Liver (tissue), 9 donors: ENCODE measurements around the gene WNT7B. TPM values are rescaled to one million over a fixed set of nuclear protein-coding genes. Genes with fewer than 3 reads are reported as not detected.

Source experiments
- DNase-seq: peaks from one replicate; pipeline ENCODE4 v3.0.0-alpha.2; 2017; ENCODE audit warnings: low spot score
- H3K27ac ChIP-seq, 2 donors: one replicate each; pipeline ENCODE4 v1.7.0; 2013; ENCODE audit warnings: inconsistent platforms in 2 of 2, low read length in 2 of 2, control low read depth in 1 of 2, low read depth in 1 of 2, mild to moderate bottlenecking in 1 of 2
- H3K27me3 ChIP-seq, 4 donors: one replicate each; pipeline versions ENCODE4 v1.6.1 to v1.7.0; 2013; ENCODE audit warnings: low read length in 3 of 4, inconsistent platforms in 1 of 4, mild to moderate bottlenecking in 1 of 4, moderate library complexity in 1 of 4; ENCODE audit not compliant: control insufficient read depth in 4 of 4, insufficient read depth in 4 of 4
- H3K36me3 ChIP-seq, 4 donors: one replicate each; pipeline versions ENCODE4 v1.6.1 to v1.7.0; 2013; ENCODE audit warnings: low read length in 3 of 4, mild to moderate bottlenecking in 3 of 4, low read depth in 1 of 4, moderate library complexity in 1 of 4; ENCODE audit not compliant: control insufficient read depth in 4 of 4, insufficient read depth in 3 of 4
- H3K4me1 ChIP-seq, 4 donors: one replicate each; pipeline versions ENCODE4 v1.6.1 to v1.7.0; 2013; ENCODE audit warnings: low read length in 3 of 4, mild to moderate bottlenecking in 3 of 4, moderate library complexity in 1 of 4; ENCODE audit not compliant: control insufficient read depth in 4 of 4, insufficient read depth in 4 of 4
- H3K4me3 ChIP-seq, 3 donors: one replicate each; pipeline versions ENCODE4 v1.6.1 to v1.7.0; 2013; ENCODE audit warnings: low read length in 3 of 3, control low read depth in 1 of 3, low read depth in 1 of 3, mild to moderate bottlenecking in 1 of 3
- H3K9ac ChIP-seq, 2 donors: one replicate each; pipeline ENCODE4 v1.7.0; 2013; ENCODE audit warnings: low read length in 2 of 2, mild to moderate bottlenecking in 2 of 2, moderate library complexity in 2 of 2, control low read depth in 1 of 2, low read depth in 1 of 2
- H3K9me3 ChIP-seq, 4 donors: one replicate each; pipeline versions ENCODE4 v1.6.1 to v1.7.0; 2013; ENCODE audit warnings: low read length in 3 of 4; ENCODE audit not compliant: control insufficient read depth in 4 of 4
- ATF3 ChIP-seq: IDR thresholded peaks from 2 replicates; pipeline ENCODE4 v1.6.1; 2016; ENCODE audit warnings: antibody characterized with exemption
- EGR1 ChIP-seq, 2 donors: IDR thresholded peaks; 2 replicates each; pipeline ENCODE4 v1.6.1; 2016 to 2018; ENCODE audit warnings: antibody characterized with exemption in 2 of 2, low read depth in 2 of 2
- FOXA1 ChIP-seq: IDR thresholded peaks from 2 replicates; pipeline ENCODE4 v1.6.1; 2016; ENCODE audit warnings: antibody characterized with exemption
- FOXA2 ChIP-seq: IDR thresholded peaks from 2 replicates; pipeline ENCODE4 v1.6.1; 2016; ENCODE audit warnings: antibody characterized with exemption
- GABPA ChIP-seq, 2 donors: IDR thresholded peaks in 1 of 2; conservative IDR thresholded peaks in 1 of 2; 2 replicates each; pipeline ENCODE4 v1.6.1; 2016; ENCODE audit warnings: antibody characterized with exemption in 2 of 2, mild to moderate bottlenecking in 1 of 2, moderate library complexity in 1 of 2
- HNF4A ChIP-seq, 2 donors: conservative IDR thresholded peaks; 2 replicates each; pipeline ENCODE4 v1.6.1; 2016; ENCODE audit warnings: antibody characterized with exemption in 2 of 2, mild to moderate bottlenecking in 2 of 2
- HNF4G ChIP-seq: IDR thresholded peaks from 2 replicates; pipeline ENCODE4 v1.6.1; 2016; ENCODE audit warnings: antibody characterized with exemption
- JUND ChIP-seq, 2 donors: IDR thresholded peaks; 2 replicates each; pipeline ENCODE4 v1.6.1; 2016; ENCODE audit warnings: antibody characterized with exemption in 2 of 2
- NR2F2 ChIP-seq: IDR thresholded peaks from 2 replicates; pipeline ENCODE4 v1.6.1; 2016; ENCODE audit warnings: antibody characterized with exemption
- RAD21 ChIP-seq, 2 donors: IDR thresholded peaks; 2 replicates each; pipeline ENCODE4 v1.6.1; 2016; ENCODE audit warnings: antibody characterized with exemption in 2 of 2, mild to moderate bottlenecking in 2 of 2
- RXRA ChIP-seq, 2 donors: IDR thresholded peaks; 2 replicates each; pipeline ENCODE4 v1.6.1; 2017 to 2018; ENCODE audit warnings: antibody characterized with exemption in 2 of 2, mild to moderate bottlenecking in 1 of 2
- SP1 ChIP-seq: IDR thresholded peaks from 2 replicates; pipeline ENCODE4 v1.6.1; 2018; ENCODE audit warnings: antibody characterized with exemption, mild to moderate bottlenecking
- TAF1 ChIP-seq: conservative IDR thresholded peaks from 2 replicates; pipeline ENCODE4 v1.6.1; 2016; ENCODE audit warnings: antibody characterized with exemption, mild to moderate bottlenecking
- YY1 ChIP-seq: IDR thresholded peaks from 2 replicates; pipeline ENCODE4 v1.6.1; 2016; ENCODE audit warnings: antibody characterized with exemption, mild to moderate bottlenecking
- ZBTB33 ChIP-seq: IDR thresholded peaks from 2 replicates; pipeline ENCODE4 v1.6.1; 2016; ENCODE audit warnings: antibody characterized with exemption
- WGBS: extraction: QIAGEN DNeasy Blood & Tissue Kit; methylation state at CpG from one replicate; pipeline ENCODE4 v1.1.7; 2013; 5-methylcytosine and 5-hydroxymethylcytosine counted together
- polyA plus RNA-seq, 2 donors: library from polyadenylated mRNA; stranded (reverse) in 1 of 2; unstranded in 1 of 2; fragments of 200-250 nt in 1 of 2; fragments of >200 nt in 1 of 2; fragmentation: Nextera tagmentation in 1 of 2; extraction: Ambion mirVana in 1 of 2; gene quantifications; one replicate each; pipeline versions ENCODE4 v1.2.1 to v1.2.3, GENCODE V29; 2013 to 2015
- total RNA-seq, 2 donors: library from RNA; depleted of rRNA; stranded (reverse); fragments of >200 nt; gene quantifications; one replicate each; pipeline ENCODE4 v1.2.3, GENCODE V29; 2014
- TF ChIP-seq, protein P1 (sequence below): IDR thresholded peaks from 2 replicates; pipeline ENCODE4 v1.6.1; 2016; ENCODE audit warnings: antibody characterized with exemption, mild to moderate bottlenecking
- TF ChIP-seq, protein P2 (sequence below): fragments of 150-350 bp; IDR thresholded peaks from 2 replicates; pipeline ENCODE4 v1.5.1; 2017; ENCODE audit warnings: improper control_type of control experiment, low read depth, low read length; ENCODE audit not compliant: missing input control
- TF ChIP-seq, protein P3 (sequence below): IDR thresholded peaks from 2 replicates; pipeline ENCODE4 v1.6.1; 2016; ENCODE audit warnings: antibody characterized with exemption
- donor health status: healthy.
- donor health status: healthy.
- donor health status: healthy.
- donor health status: healthy.
- donor health status: healthy.

The WNT7B gene
- total and polyA plus RNA-seq, 4 donors = 0.06 to 0.28 TPM; not detected in 2

DNA sequence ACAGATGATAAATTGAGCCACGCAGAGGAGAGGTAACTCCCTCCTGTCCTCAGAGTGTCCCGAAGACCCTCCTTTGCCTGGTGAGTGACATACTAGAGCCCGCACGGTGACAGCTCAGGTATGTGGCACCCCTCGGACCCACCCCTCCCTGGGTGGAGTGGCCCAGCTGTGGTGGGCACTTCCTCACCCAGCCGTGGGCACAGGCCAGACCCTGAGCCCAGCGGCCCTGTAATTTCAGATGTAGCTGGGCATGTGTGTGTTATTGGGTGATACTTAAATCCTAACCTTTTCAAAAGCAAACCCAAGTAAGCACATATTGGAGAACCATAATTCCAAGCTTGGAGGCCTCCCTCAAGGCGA is 93.2 kb downstream of the WNT7B start:
- no peak for DNase-seq
- Histone ChIP-seq H3K36me3 (no peaks in the 10 kb centered on the region), H3K9me3 (no peaks in the 10 kb centered on the region), H3K4me1 (no peaks in the 10 kb centered on the region), H3K27me3 (peaks cover 0 to 11% (median 0%) of the 10 kb centered on the region in 4 donors), H3K27ac (no peak overlapping the region), H3K9ac (no peak overlapping the region), H3K4me3 (no peak overlapping the region)
- 84% methylated on average over 8 of the region's 8 CpGs for WGBS
- TF ChIP-seq HNF4G = no peak
- no peak for TF ChIP-seq HNF4A (conservative IDR thresholded peaks at IDR 0.05)
- no peak for TF ChIP-seq GABPA (IDR thresholded peaks at IDR 0.05 in 1 of 2, conservative IDR thresholded peaks at IDR 0.05 in 1 of 2)
- TF ChIP-seq JUND (IDR thresholded peaks at IDR 0.05) = no peak
- TF ChIP-seq SP1 = no peak
- TF ChIP-seq RAD21 (IDR thresholded peaks at IDR 0.05) = no peak
- TF ChIP-seq FOXA2 = no peak
- TF ChIP-seq, protein P1, sequence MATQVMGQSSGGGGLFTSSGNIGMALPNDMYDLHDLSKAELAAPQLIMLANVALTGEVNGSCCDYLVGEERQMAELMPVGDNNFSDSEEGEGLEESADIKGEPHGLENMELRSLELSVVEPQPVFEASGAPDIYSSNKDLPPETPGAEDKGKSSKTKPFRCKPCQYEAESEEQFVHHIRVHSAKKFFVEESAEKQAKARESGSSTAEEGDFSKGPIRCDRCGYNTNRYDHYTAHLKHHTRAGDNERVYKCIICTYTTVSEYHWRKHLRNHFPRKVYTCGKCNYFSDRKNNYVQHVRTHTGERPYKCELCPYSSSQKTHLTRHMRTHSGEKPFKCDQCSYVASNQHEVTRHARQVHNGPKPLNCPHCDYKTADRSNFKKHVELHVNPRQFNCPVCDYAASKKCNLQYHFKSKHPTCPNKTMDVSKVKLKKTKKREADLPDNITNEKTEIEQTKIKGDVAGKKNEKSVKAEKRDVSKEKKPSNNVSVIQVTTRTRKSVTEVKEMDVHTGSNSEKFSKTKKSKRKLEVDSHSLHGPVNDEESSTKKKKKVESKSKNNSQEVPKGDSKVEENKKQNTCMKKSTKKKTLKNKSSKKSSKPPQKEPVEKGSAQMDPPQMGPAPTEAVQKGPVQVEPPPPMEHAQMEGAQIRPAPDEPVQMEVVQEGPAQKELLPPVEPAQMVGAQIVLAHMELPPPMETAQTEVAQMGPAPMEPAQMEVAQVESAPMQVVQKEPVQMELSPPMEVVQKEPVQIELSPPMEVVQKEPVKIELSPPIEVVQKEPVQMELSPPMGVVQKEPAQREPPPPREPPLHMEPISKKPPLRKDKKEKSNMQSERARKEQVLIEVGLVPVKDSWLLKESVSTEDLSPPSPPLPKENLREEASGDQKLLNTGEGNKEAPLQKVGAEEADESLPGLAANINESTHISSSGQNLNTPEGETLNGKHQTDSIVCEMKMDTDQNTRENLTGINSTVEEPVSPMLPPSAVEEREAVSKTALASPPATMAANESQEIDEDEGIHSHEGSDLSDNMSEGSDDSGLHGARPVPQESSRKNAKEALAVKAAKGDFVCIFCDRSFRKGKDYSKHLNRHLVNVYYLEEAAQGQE = no peak
- TF ChIP-seq, protein P2, sequence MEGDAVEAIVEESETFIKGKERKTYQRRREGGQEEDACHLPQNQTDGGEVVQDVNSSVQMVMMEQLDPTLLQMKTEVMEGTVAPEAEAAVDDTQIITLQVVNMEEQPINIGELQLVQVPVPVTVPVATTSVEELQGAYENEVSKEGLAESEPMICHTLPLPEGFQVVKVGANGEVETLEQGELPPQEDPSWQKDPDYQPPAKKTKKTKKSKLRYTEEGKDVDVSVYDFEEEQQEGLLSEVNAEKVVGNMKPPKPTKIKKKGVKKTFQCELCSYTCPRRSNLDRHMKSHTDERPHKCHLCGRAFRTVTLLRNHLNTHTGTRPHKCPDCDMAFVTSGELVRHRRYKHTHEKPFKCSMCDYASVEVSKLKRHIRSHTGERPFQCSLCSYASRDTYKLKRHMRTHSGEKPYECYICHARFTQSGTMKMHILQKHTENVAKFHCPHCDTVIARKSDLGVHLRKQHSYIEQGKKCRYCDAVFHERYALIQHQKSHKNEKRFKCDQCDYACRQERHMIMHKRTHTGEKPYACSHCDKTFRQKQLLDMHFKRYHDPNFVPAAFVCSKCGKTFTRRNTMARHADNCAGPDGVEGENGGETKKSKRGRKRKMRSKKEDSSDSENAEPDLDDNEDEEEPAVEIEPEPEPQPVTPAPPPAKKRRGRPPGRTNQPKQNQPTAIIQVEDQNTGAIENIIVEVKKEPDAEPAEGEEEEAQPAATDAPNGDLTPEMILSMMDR = no peak
- TF ChIP-seq FOXA1 = no peak
- no peak for TF ChIP-seq ATF3
- TF ChIP-seq YY1 = no peak
- TF ChIP-seq, protein P3, sequence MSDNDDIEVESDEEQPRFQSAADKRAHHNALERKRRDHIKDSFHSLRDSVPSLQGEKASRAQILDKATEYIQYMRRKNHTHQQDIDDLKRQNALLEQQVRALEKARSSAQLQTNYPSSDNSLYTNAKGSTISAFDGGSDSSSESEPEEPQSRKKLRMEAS = no peak
- TF ChIP-seq NR2F2 = no peak
- TF ChIP-seq EGR1 (IDR thresholded peaks at IDR 0.05; ENCODE audit: low read depth in 2 of 2) = no peak
- TF ChIP-seq RXRA (IDR thresholded peaks at IDR 0.05) = no peak
- no peak for TF ChIP-seq ZBTB33
- no peak for TF ChIP-seq TAF1
